ENCODE data around the gene KCNT2. TPM values are rescaled to one million over a fixed set of nuclear protein-coding genes. Genes with fewer than 3 reads are reported as not detected.

The KCNT2 gene
- total and polyA plus RNA-seq, 9 of the 15 experiments (the other 6 are each of a cell fraction or from before 2014, with no cell fraction given), result 0.13 to 0.73 (median 0.28) TPM

DNA sequence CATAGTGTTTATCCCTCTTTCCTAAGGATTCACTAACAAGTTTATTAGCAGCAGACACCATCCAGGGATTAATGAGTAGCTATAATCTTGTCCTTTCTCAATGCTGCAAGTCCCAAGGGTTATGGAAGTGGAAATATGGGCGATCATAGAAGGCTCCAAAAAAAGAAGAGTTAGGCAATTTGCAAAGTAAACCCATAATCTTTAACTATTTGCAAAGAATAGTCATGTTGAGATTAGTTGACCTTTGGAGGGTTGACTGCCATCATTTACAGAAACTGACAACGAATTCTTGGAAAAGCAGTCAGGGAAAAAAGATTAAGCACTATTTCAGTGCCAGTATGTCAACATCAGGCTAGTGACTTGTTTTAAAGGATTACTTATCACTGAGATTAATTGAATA lies 169.9 kb downstream of the KCNT2 start (continued):
- TF ChIP-seq NCOR1 (IDR thresholded peaks at IDR 0.05), result peak; percentile 41
- peak; percentile 88 for TF ChIP-seq HDAC2 (IDR thresholded peaks at IDR 0.05)
- TF ChIP-seq PURB (CRISPR knock-in tag; IDR thresholded peaks at IDR 0.05; ENCODE audit: low read depth), result no peak
- no peak for TF ChIP-seq FIP1L1 (IDR thresholded peaks at IDR 0.05; ENCODE audit: low read depth, low read length, poor library complexity, severe bottlenecking)
- TF ChIP-seq TCF3 (CRISPR knock-in tag; IDR thresholded peaks at IDR 0.05), result peak; percentile 31
- TF ChIP-seq, protein P1, sequence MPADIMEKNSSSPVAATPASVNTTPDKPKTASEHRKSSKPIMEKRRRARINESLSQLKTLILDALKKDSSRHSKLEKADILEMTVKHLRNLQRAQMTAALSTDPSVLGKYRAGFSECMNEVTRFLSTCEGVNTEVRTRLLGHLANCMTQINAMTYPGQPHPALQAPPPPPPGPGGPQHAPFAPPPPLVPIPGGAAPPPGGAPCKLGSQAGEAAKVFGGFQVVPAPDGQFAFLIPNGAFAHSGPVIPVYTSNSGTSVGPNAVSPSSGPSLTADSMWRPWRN (IDR thresholded peaks at IDR 0.05; ENCODE audit: low read depth), result 0 out of 2 replicates have a peak, but pooled peaks have one; percentile 30
- peak; percentile 36; the same call in 1 of the 2 replicates for TF ChIP-seq CEBPB (tag; IDR thresholded peaks at IDR 0.05)
- peak; percentile 93 for TF ChIP-seq MEIS2 (IDR thresholded peaks at IDR 0.05; ENCODE audit: partially characterized antibody)
- peak in 1 of 2 experiments; percentile 70; a peak in 2 of 4 replicates for TF ChIP-seq FOXA3 (CRISPR knock-in tag; conservative IDR thresholded peaks at IDR 0.05 in 1 of 2, IDR thresholded peaks at IDR 0.05 in 1 of 2)
- TF ChIP-seq, protein P2, sequence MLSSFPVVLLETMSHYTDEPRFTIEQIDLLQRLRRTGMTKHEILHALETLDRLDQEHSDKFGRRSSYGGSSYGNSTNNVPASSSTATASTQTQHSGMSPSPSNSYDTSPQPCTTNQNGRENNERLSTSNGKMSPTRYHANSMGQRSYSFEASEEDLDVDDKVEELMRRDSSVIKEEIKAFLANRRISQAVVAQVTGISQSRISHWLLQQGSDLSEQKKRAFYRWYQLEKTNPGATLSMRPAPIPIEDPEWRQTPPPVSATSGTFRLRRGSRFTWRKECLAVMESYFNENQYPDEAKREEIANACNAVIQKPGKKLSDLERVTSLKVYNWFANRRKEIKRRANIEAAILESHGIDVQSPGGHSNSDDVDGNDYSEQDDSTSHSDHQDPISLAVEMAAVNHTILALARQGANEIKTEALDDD (IDR thresholded peaks at IDR 0.05), result peak; percentile 67
- TF ChIP-seq DACH1 (IDR thresholded peaks at IDR 0.05; ENCODE audit: partially characterized antibody), result peak; percentile 21
- TF ChIP-seq, protein P3, sequence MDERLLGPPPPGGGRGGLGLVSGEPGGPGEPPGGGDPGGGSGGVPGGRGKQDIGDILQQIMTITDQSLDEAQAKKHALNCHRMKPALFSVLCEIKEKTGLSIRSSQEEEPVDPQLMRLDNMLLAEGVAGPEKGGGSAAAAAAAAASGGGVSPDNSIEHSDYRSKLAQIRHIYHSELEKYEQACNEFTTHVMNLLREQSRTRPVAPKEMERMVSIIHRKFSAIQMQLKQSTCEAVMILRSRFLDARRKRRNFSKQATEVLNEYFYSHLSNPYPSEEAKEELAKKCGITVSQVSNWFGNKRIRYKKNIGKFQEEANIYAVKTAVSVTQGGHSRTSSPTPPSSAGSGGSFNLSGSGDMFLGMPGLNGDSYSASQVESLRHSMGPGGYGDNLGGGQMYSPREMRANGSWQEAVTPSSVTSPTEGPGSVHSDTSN (CRISPR knock-in tag; IDR thresholded peaks at IDR 0.05; ENCODE audit: low read depth), result no peak
- TF ChIP-seq, protein P3 (tag; conservative IDR thresholded peaks at IDR 0.05; ENCODE audit: low read depth), result peak; percentile 82
